Cardiac fibroblast (primary cell): ENCODE measurements around the gene UBXN6.

ENCODE experiments used
- DNase-seq, 2 donors: peaks; one replicate each; pipeline versions ENCODE4 v3.0.0 to v3.0.0-alpha.2; 2010; ENCODE audit warnings: low read depth in 2 of 2
- H3K4me3 ChIP-seq, 2 donors: replicated peaks in 1 of 2; 1 replicate in 1 of 2; 2 replicates in 1 of 2; pipeline ENCODE4 v1.5.1; 2011; ENCODE audit warnings: low read depth in 2 of 2, low read length in 2 of 2, mild to moderate bottlenecking in 2 of 2, moderate library complexity in 1 of 2
- TF ChIP-seq, protein P1 (sequence below): IDR thresholded peaks from one replicate; pipeline ENCODE4 v1.5.1; 2011; ENCODE audit warnings: low read depth, mild to moderate bottlenecking, low read length, inconsistent platforms

Gene UBXN6

DNA sequence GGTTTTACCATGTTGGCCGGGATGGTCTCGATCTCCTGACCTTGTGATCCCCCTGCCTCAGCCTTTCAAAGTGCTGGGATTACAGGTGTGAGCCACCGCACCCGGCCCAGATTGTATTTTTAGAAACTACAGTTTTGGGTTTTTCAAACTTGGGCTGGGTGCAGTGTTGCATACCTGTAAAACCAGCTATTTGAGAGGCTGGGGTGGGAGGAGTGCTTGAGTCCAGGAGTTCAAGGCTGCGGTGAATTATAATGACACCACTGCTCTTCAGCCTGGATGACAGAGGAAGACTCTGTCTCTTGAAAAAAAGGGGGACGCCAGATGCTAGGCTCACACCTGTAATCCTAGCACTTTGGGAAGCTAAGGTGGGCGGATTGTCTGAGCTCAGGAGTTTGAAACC, 51.0 kb downstream of the UBXN6 start:
- TF ChIP-seq, protein P1, sequence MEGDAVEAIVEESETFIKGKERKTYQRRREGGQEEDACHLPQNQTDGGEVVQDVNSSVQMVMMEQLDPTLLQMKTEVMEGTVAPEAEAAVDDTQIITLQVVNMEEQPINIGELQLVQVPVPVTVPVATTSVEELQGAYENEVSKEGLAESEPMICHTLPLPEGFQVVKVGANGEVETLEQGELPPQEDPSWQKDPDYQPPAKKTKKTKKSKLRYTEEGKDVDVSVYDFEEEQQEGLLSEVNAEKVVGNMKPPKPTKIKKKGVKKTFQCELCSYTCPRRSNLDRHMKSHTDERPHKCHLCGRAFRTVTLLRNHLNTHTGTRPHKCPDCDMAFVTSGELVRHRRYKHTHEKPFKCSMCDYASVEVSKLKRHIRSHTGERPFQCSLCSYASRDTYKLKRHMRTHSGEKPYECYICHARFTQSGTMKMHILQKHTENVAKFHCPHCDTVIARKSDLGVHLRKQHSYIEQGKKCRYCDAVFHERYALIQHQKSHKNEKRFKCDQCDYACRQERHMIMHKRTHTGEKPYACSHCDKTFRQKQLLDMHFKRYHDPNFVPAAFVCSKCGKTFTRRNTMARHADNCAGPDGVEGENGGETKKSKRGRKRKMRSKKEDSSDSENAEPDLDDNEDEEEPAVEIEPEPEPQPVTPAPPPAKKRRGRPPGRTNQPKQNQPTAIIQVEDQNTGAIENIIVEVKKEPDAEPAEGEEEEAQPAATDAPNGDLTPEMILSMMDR: no peak
- no peak for DNase-seq
- H3K4me3 ChIP-seq: no peak overlapping the region

DNA sequence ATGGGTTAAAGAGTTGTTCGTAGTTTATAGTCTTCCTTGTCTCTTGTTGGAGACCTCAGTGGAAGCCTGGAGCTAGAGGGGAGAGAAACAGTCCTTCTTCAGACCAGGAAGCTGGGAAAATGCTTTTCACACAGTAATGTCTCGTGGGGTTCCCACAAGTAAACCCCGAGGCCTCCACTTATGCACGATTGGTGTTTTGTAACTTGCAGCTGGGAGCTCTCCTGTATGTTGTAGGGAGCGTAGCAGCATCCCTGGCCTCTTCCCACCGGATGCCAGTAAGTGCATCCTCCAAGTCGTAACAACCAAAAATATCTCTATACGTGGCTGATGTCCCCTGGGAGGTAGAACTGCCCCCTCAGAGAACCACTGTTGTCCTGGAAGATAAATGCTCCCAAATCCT, 51.6 kb downstream of the UBXN6 start:
- TF ChIP-seq, protein P1: no peak
- H3K4me3 ChIP-seq: no peak overlapping the region
- DNase-seq: no peak

DNA sequence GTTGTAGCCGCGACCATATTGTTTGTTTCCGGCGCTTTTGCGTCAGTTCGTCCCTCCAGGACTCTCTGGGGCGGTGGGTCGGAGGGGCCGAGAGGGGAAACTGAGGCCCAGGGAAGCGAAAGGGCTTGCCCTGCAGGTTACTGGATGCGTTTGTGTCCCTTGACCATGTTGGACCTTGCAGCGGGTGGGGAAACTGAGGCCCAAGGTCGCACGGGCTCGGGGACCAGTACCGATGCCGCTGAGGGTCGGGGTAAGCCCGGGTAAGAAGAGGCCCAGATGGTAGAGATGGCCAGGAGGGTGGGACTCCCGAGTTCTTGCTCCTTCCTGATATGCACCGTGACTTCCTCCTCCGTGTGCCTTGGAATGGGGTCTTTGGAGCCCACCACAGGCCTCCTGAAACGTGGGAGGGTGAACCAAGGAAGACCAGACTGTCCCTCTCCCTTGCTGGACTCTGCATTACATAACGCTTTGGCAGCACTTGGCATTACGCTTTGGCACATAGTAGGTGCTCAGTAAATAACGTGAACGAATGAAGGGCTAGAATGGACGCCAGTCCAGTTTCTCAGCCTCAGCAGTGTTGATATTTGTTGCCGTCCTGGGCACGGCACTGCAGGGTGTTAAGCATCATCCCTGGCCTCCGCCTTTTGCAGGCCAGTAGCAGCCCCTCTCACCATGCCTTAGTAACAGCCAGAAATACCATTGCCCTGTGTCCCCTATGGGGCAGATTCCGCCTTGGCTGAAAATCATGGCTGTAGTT, 54.4 kb downstream of the UBXN6 start:
- DNase-seq: no peak
- peak overlapping the region; percentile 85 for H3K4me3 ChIP-seq
- TF ChIP-seq, protein P1: no peak

DNA sequence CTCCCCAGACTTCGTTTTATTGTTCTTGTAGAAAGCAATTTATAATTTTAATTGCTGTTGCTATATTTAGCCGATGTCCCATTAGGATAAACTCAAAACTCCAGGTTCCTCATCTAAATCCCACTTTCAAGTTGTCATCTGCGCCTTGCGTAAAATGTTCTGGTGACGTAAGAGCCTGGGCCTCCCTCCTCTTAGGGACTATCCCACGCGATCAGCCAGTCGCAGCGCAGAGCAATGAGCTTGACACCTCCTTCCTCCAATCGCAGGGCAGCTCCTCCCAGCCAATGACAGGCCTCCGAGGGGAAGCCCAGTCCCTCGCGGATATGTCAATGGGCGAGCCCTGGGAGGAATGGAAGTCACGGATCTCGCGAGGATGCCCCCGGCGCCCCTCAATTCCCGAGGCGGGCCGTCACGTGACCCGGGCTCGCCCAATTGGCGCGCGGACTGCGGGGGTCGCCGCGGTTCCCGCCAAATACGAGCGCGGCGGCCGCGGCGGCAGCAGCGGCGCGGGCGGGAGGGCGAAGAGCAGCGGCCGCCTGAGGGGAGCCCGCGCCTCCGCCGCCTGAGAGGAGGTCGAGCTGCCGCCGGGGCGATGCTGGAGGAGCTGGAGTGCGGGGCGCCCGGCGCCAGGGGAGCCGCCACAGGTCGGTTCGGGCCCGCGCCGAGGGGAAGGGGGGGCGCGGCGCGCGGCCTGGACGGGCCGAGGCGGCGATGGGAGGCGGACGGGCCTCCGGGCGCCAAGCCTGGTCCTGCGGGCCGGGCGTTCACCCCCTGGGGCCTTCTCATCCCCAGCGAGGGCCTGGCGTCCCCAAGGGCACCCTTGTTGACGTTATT, 55.2 kb downstream of the UBXN6 start, which contains the start of gene CHAF1A:
Gene CHAF1A (plus strand): TSS at position 470 of the 834 bp plus-strand sequence. CDS start 123 bp downstream, at position 593.
- TF ChIP-seq, protein P1: no peak
- peak; percentile 100 for DNase-seq
- peak within 1 kb of the TSS; percentile 85 for H3K4me3 ChIP-seq

DNA sequence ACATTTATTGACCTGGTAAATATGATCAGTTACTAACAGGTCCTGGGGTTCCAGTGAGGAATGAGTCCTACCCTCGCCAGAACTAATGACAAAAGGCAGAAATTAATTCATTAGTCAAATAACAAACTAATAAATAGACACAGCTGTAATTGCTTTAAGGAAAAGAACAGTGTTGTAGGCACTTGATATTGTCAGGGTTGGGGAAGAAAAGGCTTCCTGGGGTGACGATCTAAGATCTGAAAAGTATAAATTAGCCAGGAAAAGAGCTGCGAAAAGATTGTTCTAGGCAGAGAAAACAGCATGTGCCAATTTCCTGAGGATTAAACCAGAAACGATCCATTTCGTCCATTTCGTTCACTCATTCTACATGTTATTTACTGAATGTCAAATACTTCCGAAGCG, 55.8 kb downstream of the UBXN6 start:
- TF ChIP-seq, protein P1: no peak
- H3K4me3 ChIP-seq: peak overlapping the region; percentile 22 to 32
- DNase-seq: no peak

DNA sequence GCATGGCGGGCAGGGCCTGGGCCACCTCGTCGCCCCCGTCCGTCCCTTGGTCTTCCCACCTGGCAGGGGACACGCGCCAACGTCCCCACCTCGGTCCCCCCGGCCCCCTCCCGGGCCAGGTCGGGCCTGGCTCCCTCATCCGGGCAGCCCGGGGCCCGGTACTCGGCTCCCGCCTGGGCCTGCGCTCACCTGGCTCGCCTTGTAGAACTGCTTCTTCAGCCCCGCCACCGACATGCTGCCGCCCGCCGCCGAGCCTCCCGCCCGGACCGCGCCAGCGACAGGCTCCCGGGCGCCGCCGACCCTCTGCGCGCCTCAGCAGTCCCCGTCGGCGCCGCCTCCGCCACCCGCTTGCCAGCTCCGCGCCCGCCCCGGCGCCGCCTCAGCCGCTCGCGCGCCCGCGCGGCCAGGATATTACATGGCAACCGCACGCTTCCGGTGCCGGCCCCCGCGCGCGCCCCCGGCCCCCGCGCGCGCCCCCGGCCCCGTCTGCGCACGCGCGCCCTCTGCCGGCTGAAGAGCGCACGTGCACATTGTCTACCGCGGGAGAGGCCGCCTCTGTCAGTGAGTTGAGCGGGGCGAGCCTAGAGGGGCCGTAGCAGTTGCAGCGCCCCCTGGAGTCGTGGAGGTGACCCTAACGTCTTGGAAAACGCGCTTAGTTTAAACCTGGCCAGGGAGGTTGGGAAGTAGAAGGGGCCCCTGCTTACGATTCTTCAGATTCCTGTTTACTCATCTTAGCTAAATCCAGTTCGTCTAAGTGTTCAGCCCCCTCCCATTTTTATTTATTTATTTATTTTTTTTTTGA, 57.3 kb downstream of the UBXN6 start, which contains the start of gene SH3GL1:
Gene SH3GL1 (minus strand): TSS at position 413 of the 802 bp plus-strand sequence. CDS start 179 bp downstream, at position 234.
- peak; percentile 95 to 96 for DNase-seq
- TF ChIP-seq, protein P1: peak; percentile 95
- H3K4me3 ChIP-seq: peak within 1 kb of the TSS; percentile 86 to 94
